COLO668 (cell line): ENCODE data around the gene PDE11A.
"Not testable (repeated sequence)": the region's sequence is repeated elsewhere in the genome, so short reads cannot be mapped to it uniquely, and the experiment has no call there.

Experiments used
- DNase-seq: peaks from one replicate; lab custom pipeline; 2025; ENCODE audit not compliant: unreplicated experiment; lab: John Stamatoyannopoulos, UW

PDE11A gene

GRCh38 chr2:178072383-178073301 is at the start of gene PDE11A:
Gene PDE11A, minus strand, starts transcription at chr2:178072777. Its CDS starts 340 bp downstream, at chr2:178072437.
- DNase-seq, result peak; percentile 92

- DNase-seq, result no peak
Measured at GRCh38 chr2:178119179-178119922, 46.8 kb upstream of the PDE11A start.

DNA sequence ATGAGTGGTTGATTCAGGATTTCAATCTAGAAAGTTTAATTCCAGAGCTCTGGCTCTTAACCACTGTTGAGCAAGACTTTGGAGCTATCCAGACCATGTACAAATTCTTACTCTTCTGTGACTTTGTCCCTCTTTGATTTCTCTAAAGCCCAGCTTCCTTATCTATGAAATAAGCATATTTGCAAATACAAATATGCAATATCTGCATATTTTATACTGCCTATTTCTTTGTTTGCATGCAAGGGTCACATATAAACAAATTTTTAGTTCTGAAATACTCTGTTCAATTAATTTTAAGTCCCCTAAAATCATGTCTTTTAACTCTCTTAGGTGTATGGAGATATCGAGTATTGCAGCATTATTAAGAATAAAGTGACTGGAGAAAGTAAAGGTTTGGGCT is 45.1 kb upstream of the PDE11A start:
- no peak for DNase-seq

- no peak for DNase-seq
Measured at GRCh38 chr2:178115271-178115670, 42.7 kb upstream of the PDE11A start.

GRCh38 chr2:178114462-178114861 is 41.9 kb upstream of the PDE11A start:
- DNase-seq, result no peak

DNA sequence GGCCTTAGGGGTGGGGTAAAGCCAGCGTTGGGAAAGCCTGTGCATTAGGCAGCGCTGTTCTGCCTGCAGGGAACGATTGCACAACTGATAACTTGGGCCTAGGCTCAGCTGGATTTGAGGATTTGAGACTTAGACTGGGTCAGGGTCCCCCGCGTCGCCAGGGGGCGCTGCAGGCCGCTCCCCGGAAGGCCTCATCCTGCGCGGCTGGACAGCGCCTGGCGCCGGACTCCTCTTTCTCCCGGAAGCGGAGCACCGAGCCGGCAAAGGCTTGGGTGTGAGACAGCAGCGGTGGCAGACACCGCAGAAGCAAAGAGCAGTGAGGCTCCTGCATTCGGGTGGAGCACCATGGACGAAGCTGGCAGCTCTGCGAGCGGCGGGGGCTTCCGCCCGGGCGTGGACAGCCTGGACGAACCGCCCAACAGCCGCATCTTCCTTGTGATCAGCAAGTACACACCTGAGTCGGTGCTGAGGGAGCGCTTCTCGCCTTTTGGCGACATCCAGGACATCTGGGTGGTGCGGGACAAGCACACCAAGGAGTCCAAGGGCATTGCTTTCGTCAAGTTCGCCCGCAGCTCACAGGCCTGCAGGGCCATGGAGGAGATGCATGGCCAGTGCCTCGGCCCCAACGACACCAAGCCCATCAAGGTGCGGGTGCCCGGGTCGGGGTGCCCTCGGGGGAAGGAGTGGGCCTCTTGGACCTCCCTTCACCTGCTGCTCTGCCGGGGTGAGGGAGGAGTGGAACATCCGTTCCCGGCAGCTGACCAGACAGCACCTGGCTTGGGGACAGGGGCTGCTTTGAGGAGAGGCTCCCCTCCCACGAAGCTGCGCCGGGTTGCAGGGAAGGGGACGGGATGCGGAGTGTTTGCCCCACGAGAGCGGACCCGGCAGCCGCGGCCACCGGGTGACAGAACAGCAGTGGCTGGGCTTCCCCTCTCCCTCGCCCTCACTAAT is 39.9 kb upstream of the PDE11A start, which contains the start of gene RBM45:
Gene RBM45 (plus strand): TSS at position 236 of the 951 bp plus-strand sequence. CDS start 110 bp downstream, at position 346.
- DNase-seq, result peak; percentile 93

DNA sequence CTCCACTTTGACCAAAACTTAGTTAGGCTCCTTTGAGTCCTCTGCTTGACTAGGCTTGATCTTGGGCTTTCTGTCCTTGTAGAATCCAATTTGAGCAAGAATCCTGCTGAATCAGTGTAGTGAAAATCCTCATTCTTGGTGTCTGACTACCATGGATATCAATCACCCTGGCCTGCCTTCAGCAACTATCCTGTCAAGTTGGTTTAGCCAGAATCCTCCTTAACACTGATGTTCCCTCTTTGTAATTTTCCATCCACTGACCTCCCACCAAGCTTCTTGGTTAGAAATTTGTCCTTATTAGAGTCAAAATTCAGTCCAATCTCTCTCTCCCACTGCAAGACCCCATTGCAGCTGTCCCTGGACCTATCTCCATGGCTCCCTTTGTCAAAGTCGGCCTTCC is 39.2 kb upstream of the PDE11A start:
- no peak for DNase-seq

DNA sequence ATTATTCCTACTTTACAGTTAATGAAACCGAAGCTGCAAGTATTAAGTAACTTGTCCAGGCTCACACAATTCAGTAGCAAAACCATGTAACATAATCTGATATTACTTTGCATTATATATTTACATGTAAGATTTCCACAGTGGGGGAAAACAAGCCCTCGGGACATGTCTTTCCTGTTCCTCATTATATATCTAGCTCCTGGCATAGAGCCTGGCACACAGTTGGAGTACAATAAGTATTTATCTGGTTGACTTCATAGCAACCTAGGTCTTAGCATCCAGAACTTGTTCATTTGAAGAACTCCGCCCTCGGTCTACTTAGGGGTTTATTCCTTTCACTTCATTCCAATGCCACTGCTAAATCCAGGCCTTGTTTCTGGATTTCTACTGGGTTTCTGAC is 38.1 kb upstream of the PDE11A start:
- DNase-seq, result no peak

- DNase-seq, result no peak
Measured at GRCh38 chr2:178109813-178110212, 37.2 kb upstream of the PDE11A start.

DNA sequence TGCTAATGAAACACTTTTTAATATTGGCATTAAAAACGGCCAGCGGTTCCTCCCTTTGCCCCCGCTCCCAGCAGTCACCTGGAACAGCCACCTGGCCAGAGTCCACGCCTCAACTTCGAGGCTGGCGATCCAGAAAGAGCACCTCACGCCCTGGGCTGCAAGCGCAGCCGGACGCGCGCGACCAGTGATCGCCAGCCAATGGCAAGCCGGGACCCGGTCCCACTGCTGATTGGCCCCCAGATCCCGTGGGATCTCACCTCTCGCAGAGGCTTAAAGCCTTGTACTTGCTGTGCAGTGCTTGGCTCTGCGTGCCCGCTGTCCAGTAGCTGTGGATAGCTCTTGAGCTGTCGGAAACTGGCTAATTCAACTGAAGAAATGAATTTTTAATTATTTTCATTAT is 35.6 kb upstream of the PDE11A start:
- DNase-seq, result no peak

- DNase-seq, result no peak
Measured at GRCh38 chr2:178106053-178106452, 33.5 kb upstream of the PDE11A start.

- DNase-seq, result no peak
Measured at GRCh38 chr2:178105566-178105965, 33.0 kb upstream of the PDE11A start.

GRCh38 chr2:178101321-178102079 is 28.9 kb upstream of the PDE11A start:
- DNase-seq, result no peak

GRCh38 chr2:178093471-178093870 is 20.9 kb upstream of the PDE11A start:
- no peak for DNase-seq

- DNase-seq, result no peak
Measured at GRCh38 chr2:178088774-178089270, 16.2 kb upstream of the PDE11A start.

- DNase-seq, result no peak
Measured at GRCh38 chr2:178084273-178084672, 11.7 kb upstream of the PDE11A start.

DNA sequence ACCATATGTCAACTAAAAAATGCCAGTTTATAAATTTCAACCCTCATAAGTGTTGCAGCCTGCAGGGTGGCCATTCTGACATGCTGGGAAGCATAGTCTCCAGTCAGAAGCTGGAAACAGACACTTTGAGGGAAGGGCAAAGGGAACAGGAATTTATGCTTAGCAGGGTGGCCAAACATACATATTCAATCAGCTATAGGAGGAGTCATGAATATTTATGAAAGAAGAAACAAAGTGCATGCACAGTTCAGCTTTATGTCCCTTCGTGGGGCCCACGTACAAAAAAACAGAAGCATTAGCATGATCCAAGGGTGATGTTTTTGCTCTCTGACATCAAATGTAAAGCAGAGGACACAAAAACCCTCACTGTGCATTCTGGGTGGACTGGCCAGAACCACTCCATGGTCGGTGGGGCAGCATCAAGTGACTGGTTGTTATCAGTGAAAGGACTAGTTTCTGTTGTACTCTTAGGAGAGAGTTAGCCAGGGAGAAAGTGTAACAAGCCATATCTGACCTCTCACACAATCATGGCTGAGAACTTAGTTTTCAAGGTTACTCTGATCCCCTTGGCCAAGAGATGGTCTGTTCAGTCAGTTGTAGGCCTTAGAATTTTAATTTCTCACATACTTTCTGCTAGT is 9.9 kb upstream of the PDE11A start:
- DNase-seq, result no peak

- not testable (repeated sequence) for DNase-seq
Measured at GRCh38 chr2:178079279-178079678, 6.7 kb upstream of the PDE11A start.

- DNase-seq, result no peak
Measured at GRCh38 chr2:178076130-178076529, 3.6 kb upstream of the PDE11A start.

- DNase-seq, result no peak
Measured at GRCh38 chr2:178075006-178075326, 2.4 kb upstream of the PDE11A start.
